IMR-90 (cell line): ENCODE results near the gene SYNE1. TPM values are rescaled to one million over a fixed set of nuclear protein-coding genes. Genes with fewer than 3 reads are reported as not detected.

Experiments used
- BHLHE40 ChIP-seq: fragments of 150-350 bp; IDR thresholded peaks from 2 replicates; pipeline ENCODE4 v1.6.1; 2016; ENCODE audit warnings: mild to moderate bottlenecking, low read depth, low read length
- MXI1 ChIP-seq: IDR thresholded peaks from 2 replicates; pipeline ENCODE4 v1.6.1; 2012; ENCODE audit warnings: low read depth, mild to moderate bottlenecking, low read length, moderate library complexity, borderline replicate concordance
- polyA plus RNA-seq, 3 experiments: library from polyadenylated mRNA; depleted of rRNA; stranded (reverse); fragments of >200 nt; gene quantifications; 2 replicates each; pipeline ENCODE4 v1.2.3, GENCODE V29; 2012; ENCODE audit warnings: low replicate concordance in 1 of 3
- total RNA-seq: library from RNA; depleted of rRNA; stranded (reverse); fragments of >200 nt; gene quantifications from 2 replicates; pipeline ENCODE4 v1.2.3, GENCODE V29; 2012
- TF ChIP-seq, protein P1 (sequence below): conservative IDR thresholded peaks from 2 replicates; pipeline ENCODE4 v1.5.1; 2012; ENCODE audit warnings: mild to moderate bottlenecking, low read depth, low read length, improper control_type of control experiment
- TF ChIP-seq, protein P2 (sequence below): fragments of 150-350 bp; IDR thresholded peaks from 2 replicates; pipeline ENCODE4 v1.6.1; 2016; ENCODE audit warnings: low read depth, mild to moderate bottlenecking, low read length, moderate library complexity, borderline replicate concordance

Gene SYNE1
- total and polyA plus RNA-seq, 2 of the 4 experiments (the other 2 are of a cell fraction), result 34.1 to 159 TPM

DNA sequence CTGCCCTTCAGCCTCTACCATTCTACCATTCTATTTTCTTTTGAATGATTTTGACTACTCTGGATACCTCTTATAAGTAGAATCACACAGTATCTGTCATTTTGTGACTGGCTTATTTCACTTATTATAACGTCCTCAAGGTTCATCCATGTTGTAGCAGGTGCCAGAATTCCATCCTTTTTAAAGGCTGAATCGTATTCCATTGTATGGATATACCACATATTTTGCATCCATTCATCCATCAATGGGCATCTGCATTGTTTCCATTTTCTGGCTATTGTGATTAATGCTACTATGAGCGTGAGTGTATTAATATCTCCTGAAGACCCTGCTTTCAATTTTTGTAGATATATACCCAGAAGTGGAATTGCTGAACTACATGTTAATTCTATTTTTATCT, 105.5 kb downstream of the SYNE1 start (continued):
- TF ChIP-seq, protein P1, sequence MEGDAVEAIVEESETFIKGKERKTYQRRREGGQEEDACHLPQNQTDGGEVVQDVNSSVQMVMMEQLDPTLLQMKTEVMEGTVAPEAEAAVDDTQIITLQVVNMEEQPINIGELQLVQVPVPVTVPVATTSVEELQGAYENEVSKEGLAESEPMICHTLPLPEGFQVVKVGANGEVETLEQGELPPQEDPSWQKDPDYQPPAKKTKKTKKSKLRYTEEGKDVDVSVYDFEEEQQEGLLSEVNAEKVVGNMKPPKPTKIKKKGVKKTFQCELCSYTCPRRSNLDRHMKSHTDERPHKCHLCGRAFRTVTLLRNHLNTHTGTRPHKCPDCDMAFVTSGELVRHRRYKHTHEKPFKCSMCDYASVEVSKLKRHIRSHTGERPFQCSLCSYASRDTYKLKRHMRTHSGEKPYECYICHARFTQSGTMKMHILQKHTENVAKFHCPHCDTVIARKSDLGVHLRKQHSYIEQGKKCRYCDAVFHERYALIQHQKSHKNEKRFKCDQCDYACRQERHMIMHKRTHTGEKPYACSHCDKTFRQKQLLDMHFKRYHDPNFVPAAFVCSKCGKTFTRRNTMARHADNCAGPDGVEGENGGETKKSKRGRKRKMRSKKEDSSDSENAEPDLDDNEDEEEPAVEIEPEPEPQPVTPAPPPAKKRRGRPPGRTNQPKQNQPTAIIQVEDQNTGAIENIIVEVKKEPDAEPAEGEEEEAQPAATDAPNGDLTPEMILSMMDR, result no peak
- no peak for TF ChIP-seq BHLHE40
- TF ChIP-seq MXI1, result no peak
- TF ChIP-seq, protein P2, sequence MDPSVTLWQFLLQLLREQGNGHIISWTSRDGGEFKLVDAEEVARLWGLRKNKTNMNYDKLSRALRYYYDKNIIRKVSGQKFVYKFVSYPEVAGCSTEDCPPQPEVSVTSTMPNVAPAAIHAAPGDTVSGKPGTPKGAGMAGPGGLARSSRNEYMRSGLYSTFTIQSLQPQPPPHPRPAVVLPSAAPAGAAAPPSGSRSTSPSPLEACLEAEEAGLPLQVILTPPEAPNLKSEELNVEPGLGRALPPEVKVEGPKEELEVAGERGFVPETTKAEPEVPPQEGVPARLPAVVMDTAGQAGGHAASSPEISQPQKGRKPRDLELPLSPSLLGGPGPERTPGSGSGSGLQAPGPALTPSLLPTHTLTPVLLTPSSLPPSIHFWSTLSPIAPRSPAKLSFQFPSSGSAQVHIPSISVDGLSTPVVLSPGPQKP, result no peak
